GM19395 (cell line): ENCODE measurements around the gene TCERG1L.

Source experiments
- ATAC-seq: cut with Tn5 transposase; IDR thresholded peaks from one replicate; pipeline ENCODE4 v1.9.1; 2021; ENCODE audit warnings: mild to moderate bottlenecking, moderate library complexity; ENCODE audit not compliant: unreplicated experiment

Gene TCERG1L

GRCh38 chr10:131316321-131317075, 5.0 kb upstream of the TCERG1L start:
- ATAC-seq = no peak

- ATAC-seq = peak; percentile 60
These were observed 3.8 kb upstream of the TCERG1L start for GRCh38 chr10:131315344-131315743.

- ATAC-seq = no peak
These were observed 3.3 kb upstream of the TCERG1L start for GRCh38 chr10:131314799-131315198.

GRCh38 chr10:131314148-131314547, 2.6 kb upstream of the TCERG1L start:
- no peak for ATAC-seq

GRCh38 chr10:131313377-131313776, 1.9 kb upstream of the TCERG1L start:
- ATAC-seq = no peak

- no peak for ATAC-seq
These were observed 936 bp upstream of the TCERG1L start for GRCh38 chr10:131312478-131312836.

GRCh38 chr10:131311402-131311660, 190 bp downstream of the TCERG1L start:
- ATAC-seq = no peak

- no peak for ATAC-seq
These were observed 745 bp downstream of the TCERG1L start for GRCh38 chr10:131310551-131311401.

- ATAC-seq = no peak
These were observed 1.4 kb downstream of the TCERG1L start for GRCh38 chr10:131310142-131310541.

GRCh38 chr10:131300508-131300907, 11.0 kb downstream of the TCERG1L start:
- no peak for ATAC-seq

- ATAC-seq = no peak
These were observed 20.7 kb downstream of the TCERG1L start for GRCh38 chr10:131290781-131291180.

- no peak for ATAC-seq
These were observed 22.9 kb downstream of the TCERG1L start for GRCh38 chr10:131288648-131289047.

- ATAC-seq = no peak
These were observed 28.6 kb downstream of the TCERG1L start for GRCh38 chr10:131282961-131283360.

- ATAC-seq = no peak
These were observed 31.4 kb downstream of the TCERG1L start for GRCh38 chr10:131280101-131280500.

GRCh38 chr10:131279516-131279915, 32.0 kb downstream of the TCERG1L start:
- ATAC-seq = no peak

GRCh38 chr10:131277969-131278368, 33.6 kb downstream of the TCERG1L start:
- ATAC-seq = no peak

- no peak for ATAC-seq
These were observed 34.2 kb downstream of the TCERG1L start for GRCh38 chr10:131277278-131277677.

- no peak for ATAC-seq
These were observed 35.8 kb downstream of the TCERG1L start for GRCh38 chr10:131275691-131276090.

GRCh38 chr10:131274883-131275282, 36.6 kb downstream of the TCERG1L start:
- no peak for ATAC-seq

GRCh38 chr10:131274133-131274880, 37.2 kb downstream of the TCERG1L start:
- ATAC-seq = no peak

GRCh38 chr10:131273476-131273875, 38.0 kb downstream of the TCERG1L start:
- ATAC-seq = no peak
